Activated CD8-positive, alpha-beta T cell treated with anti-CD3 and anti-CD28 coated beads, Interleukin-2, amount 10 ng/mL, durations not matched to agents 7 days and 5 days (primary cell): Measurements from ENCODE around the gene TSHZ1. TPM values are rescaled to one million over a fixed set of nuclear protein-coding genes. Genes with fewer than 3 reads are reported as not detected.

Source experiments
- ATAC-seq: fragments of 150-1000 bp; cut with Tn5 transposase; one replicate; pipeline ENCODE4 v1.10.0; 2021; ENCODE audit warnings: moderate library complexity
- CTCF ChIA-PET: fragments of 350-600 bp; sonication (Branson Sonifier 250); formaldehyde crosslinking; loops from one replicate; lab custom pipeline; 2021; ENCODE audit warnings: antibody characterized with exemption; lab: Charles Lee
- POLR2A ChIA-PET: fragments of 350-600 bp; sonication (Branson Sonifier 250); formaldehyde crosslinking; loops from one replicate; lab custom pipeline; 2021; ENCODE audit warnings: antibody characterized with exemption; lab: Charles Lee
- DNase-seq: peaks from one replicate; pipeline ENCODE4 v3.0.0-alpha.2; 2020
- H3K27ac Mint-ChIP-seq: one replicate; pipeline ENCODE4 v1.8.0; 2021; ENCODE audit warnings: mild to moderate bottlenecking, mixed read lengths
- H3K27me3 Mint-ChIP-seq: one replicate; pipeline ENCODE4 v1.8.0; 2021; ENCODE audit warnings: low read depth, mixed read lengths
- H3K36me3 Mint-ChIP-seq: one replicate; pipeline ENCODE4 v1.8.0; 2021; ENCODE audit warnings: low read depth, mixed read lengths
- H3K4me1 Mint-ChIP-seq: one replicate; pipeline ENCODE4 v1.8.0; 2021; ENCODE audit warnings: low read depth, mixed read lengths
- H3K4me3 Mint-ChIP-seq: one replicate; pipeline ENCODE4 v1.8.0; 2021; ENCODE audit warnings: mild to moderate bottlenecking, mixed read lengths
- H3K9me3 Mint-ChIP-seq: one replicate; pipeline ENCODE4 v1.8.0; 2022; ENCODE audit warnings: mixed read lengths; ENCODE audit not compliant: insufficient read depth
- total RNA-seq, 2 experiments: library from RNA; stranded (reverse); gene quantifications; one replicate each; pipeline ENCODE4 v1.2.3, GENCODE V29; 2021

TSHZ1 gene
- total RNA-seq, 2 experiments from 2014 or later, result 16.7 to 16.8 TPM

GRCh38 chr18:75246721-75247610, 36.4 kb downstream of the TSHZ1 start:
- Mint-ChIP-seq H3K36me3 (peaks cover 3% of the 10 kb centered on the region), H3K4me1 (peaks cover 49% of the 10 kb centered on the region), H3K4me3 (peak overlapping the region; percentile 83), H3K27me3 (no peaks in the 10 kb centered on the region), H3K9me3 (no peaks in the 10 kb centered on the region), H3K27ac (peak overlapping the region; percentile 92)
- ATAC-seq, result peak; percentile 51
- ChIA-PET POLR2A (interaction anchor here (0.6 to 1.8 kb wide), 7 partner anchors 30 to 1207 kb away, joined by 3 to 18 read pairs (median 7); partner anchors contain the start of genes PTGR3 and TSHZ1), CTCF (interaction anchor here (0.5 to 1.2 kb wide), 4 partner anchors 12 to 648 kb away, joined by 3 to 4 read pairs (median 3); no protein-coding TSS in a partner anchor)
- peak; percentile 41 for DNase-seq

- ATAC-seq, result peak; percentile 59
- ChIA-PET POLR2A (interaction anchor here (0.5 to 1.8 kb wide), 7 partner anchors 14 to 1208 kb away, joined by 3 to 8 read pairs (median 4); partner anchors contain the start of genes PTGR3 and TSHZ1), CTCF (interaction anchor here (0.9 kb wide), 1 partner anchor 230 kb away, joined by 3 read pairs; no protein-coding TSS in a partner anchor)
- no peaks in the 10 kb centered on the region for H3K9me3 Mint-ChIP-seq
- H3K27ac Mint-ChIP-seq, result peak overlapping the region; percentile 92
- H3K27me3 Mint-ChIP-seq, result no peaks in the 10 kb centered on the region
- peaks cover 49% of the 10 kb centered on the region for H3K4me1 Mint-ChIP-seq
- DNase-seq, result no peak
- peaks cover 3% of the 10 kb centered on the region for H3K36me3 Mint-ChIP-seq
- H3K4me3 Mint-ChIP-seq, result peak overlapping the region; percentile 83
Measured at GRCh38 chr18:75247611-75248421, 37.2 kb downstream of the TSHZ1 start.

- peak overlapping the region; percentile 83 for H3K4me3 Mint-ChIP-seq
- POLR2A ChIA-PET, result interaction anchor here (1.0 to 1.8 kb wide), 4 partner anchors 13 to 40 kb away, joined by 3 to 8 read pairs (median 6); partner anchors contain the start of genes PTGR3 and TSHZ1
- no peaks in the 10 kb centered on the region for H3K27me3 Mint-ChIP-seq
- CTCF ChIA-PET, result interaction anchor here (0.9 kb wide), 1 partner anchor 230 kb away, joined by 3 read pairs; no protein-coding TSS in a partner anchor
- DNase-seq (no peak), ATAC-seq (no peak)
- H3K27ac Mint-ChIP-seq, result peak overlapping the region; percentile 92
- peaks cover 55% of the 10 kb centered on the region for H3K4me1 Mint-ChIP-seq
- no peaks in the 10 kb centered on the region for H3K9me3 Mint-ChIP-seq
- H3K36me3 Mint-ChIP-seq, result peaks cover 3% of the 10 kb centered on the region
Measured at GRCh38 chr18:75248426-75249174, 38.0 kb downstream of the TSHZ1 start.

- DNase-seq, result no peak
- CTCF ChIA-PET, result no interaction called here
Measured at GRCh38 chr18:75249175-75249518, 38.5 kb downstream of the TSHZ1 start.

GRCh38 chr18:75249672-75250470, 39.3 kb downstream of the TSHZ1 start:
- Mint-ChIP-seq H3K27ac (peak overlapping the region; percentile 66), H3K9me3 (no peaks in the 10 kb centered on the region), H3K27me3 (no peaks in the 10 kb centered on the region), H3K4me3 (no peak overlapping the region), H3K36me3 (peaks cover 3% of the 10 kb centered on the region), H3K4me1 (peaks cover 52% of the 10 kb centered on the region)
- ChIA-PET CTCF (no interaction called here), POLR2A (no interaction called here)
- DNase-seq (peak; percentile 55), ATAC-seq (peak; percentile 9)

More at GRCh38 chr18:75249175-75249518, 38.5 kb downstream of the TSHZ1 start:
- Mint-ChIP-seq H3K4me1 (peaks cover 55% of the 10 kb centered on the region), H3K36me3 (peaks cover 3% of the 10 kb centered on the region), H3K9me3 (no peaks in the 10 kb centered on the region), H3K4me3 (no peak overlapping the region), H3K27ac (no peak overlapping the region), H3K27me3 (no peaks in the 10 kb centered on the region)
- POLR2A ChIA-PET, result no interaction called here
- no peak for ATAC-seq

- no peaks in the 10 kb centered on the region for H3K27me3 Mint-ChIP-seq
- ATAC-seq (no peak), DNase-seq (no peak)
- ChIA-PET CTCF (no interaction called here), POLR2A (interaction anchor here (0.5 kb wide), 1 partner anchor 40 kb away, joined by 3 read pairs; the partner anchor contains the start of gene TSHZ1)
- H3K9me3 Mint-ChIP-seq, result no peaks in the 10 kb centered on the region
- peaks cover 50% of the 10 kb centered on the region for H3K4me1 Mint-ChIP-seq
- peaks cover 3% of the 10 kb centered on the region for H3K36me3 Mint-ChIP-seq
- H3K27ac Mint-ChIP-seq, result no peak overlapping the region
- H3K4me3 Mint-ChIP-seq, result no peak overlapping the region
Measured at GRCh38 chr18:75250471-75250821, 39.8 kb downstream of the TSHZ1 start.

- Mint-ChIP-seq H3K36me3 (peaks cover 3% of the 10 kb centered on the region), H3K27me3 (no peaks in the 10 kb centered on the region), H3K9me3 (no peaks in the 10 kb centered on the region), H3K4me1 (peaks cover 40% of the 10 kb centered on the region), H3K27ac (no peak overlapping the region), H3K4me3 (no peak overlapping the region)
- CTCF ChIA-PET, result no interaction called here
- POLR2A ChIA-PET, result interaction anchor here (0.6 kb wide), 1 partner anchor 65 kb away, joined by 3 read pairs; no protein-coding TSS in a partner anchor
- ATAC-seq, result no peak
- DNase-seq, result no peak
Measured at GRCh38 chr18:75251466-75251865, 40.9 kb downstream of the TSHZ1 start.

GRCh38 chr18:75252136-75252535, 41.5 kb downstream of the TSHZ1 start:
- Mint-ChIP-seq H3K4me1 (peaks cover 34% of the 10 kb centered on the region), H3K27ac (no peak overlapping the region), H3K4me3 (no peak overlapping the region), H3K27me3 (no peaks in the 10 kb centered on the region), H3K9me3 (no peaks in the 10 kb centered on the region), H3K36me3 (peaks cover 3% of the 10 kb centered on the region)
- CTCF ChIA-PET, result no interaction called here
- POLR2A ChIA-PET, result no interaction called here
- no peak for ATAC-seq
- no peak for DNase-seq

GRCh38 chr18:75253043-75253442, 42.4 kb downstream of the TSHZ1 start:
- ATAC-seq (no peak), DNase-seq (no peak)
- Mint-ChIP-seq H3K36me3 (peaks cover 3% of the 10 kb centered on the region), H3K27me3 (no peaks in the 10 kb centered on the region), H3K9me3 (no peaks in the 10 kb centered on the region), H3K27ac (no peak overlapping the region), H3K4me3 (no peak overlapping the region), H3K4me1 (peaks cover 25% of the 10 kb centered on the region)
- POLR2A ChIA-PET, result no interaction called here
- CTCF ChIA-PET, result no interaction called here

- DNase-seq, result no peak
- no peak for ATAC-seq
- Mint-ChIP-seq H3K4me3 (no peak overlapping the region), H3K36me3 (peaks cover 3% of the 10 kb centered on the region), H3K4me1 (peaks cover 18% of the 10 kb centered on the region), H3K27ac (no peak overlapping the region), H3K27me3 (no peaks in the 10 kb centered on the region), H3K9me3 (no peaks in the 10 kb centered on the region)
- ChIA-PET POLR2A (no interaction called here), CTCF (no interaction called here)
Measured at GRCh38 chr18:75253784-75254183, 43.2 kb downstream of the TSHZ1 start.
